Stimulated activated CD8-positive, alpha-beta memory T cell treated with anti-CD3 and anti-CD28 coated beads, Interleukin-15, amount 100 ng/mL, for 24 hours (primary cell): ENCODE results near the gene DUSP8.

Source experiments
- DNase-seq: peaks from one replicate; pipeline ENCODE4 v3.0.0-alpha.2; 2020; ENCODE audit warnings: low read depth

Gene DUSP8

DNA sequence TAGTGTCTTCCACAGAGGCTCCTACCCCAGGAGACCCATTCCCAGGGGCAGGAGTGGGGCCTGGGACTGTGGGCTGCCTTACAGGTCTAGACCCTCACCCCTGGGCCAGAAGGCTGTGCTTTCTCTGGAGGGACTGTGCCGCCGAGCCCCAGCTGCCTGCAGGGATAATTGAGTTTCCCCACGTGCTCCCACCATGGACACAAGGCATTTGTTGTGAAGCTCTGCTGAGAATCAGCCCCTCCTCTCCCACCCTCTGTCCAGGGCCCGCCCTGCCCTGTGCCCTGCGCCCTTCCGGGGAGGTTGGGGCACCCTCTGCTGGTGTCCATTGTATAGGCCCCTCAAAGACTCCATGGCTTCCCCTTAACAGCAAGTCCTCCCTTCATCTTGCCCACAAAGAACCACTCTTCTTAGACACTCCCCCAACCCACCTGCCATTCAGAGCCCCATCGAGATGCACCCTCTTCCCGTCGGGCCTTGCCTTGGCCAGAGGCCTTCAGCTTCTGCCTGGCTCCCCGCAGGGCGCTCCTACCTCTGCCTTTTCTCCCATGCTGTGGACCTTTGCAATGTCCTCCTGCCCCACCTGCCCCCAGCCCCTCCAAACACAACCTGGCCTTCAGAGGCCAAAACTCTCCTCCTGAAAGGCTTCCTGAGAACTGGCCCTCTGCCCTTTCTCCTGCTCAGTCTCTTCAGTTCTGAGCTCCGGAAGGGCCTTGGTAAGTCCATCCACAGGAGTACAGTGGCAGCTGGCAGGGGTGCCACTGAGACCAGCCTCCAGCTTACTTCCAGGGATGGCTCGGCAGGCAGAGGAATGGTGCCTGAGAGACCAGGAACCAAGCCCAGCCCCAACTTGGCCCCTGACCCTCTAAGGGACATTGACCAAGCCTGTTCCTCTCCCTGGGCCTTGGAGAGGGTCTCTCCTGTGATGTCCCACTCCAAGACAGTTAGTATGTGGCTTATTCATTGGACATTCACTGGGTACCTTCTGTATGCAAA is 22.4 kb downstream of the DUSP8 start:
- no peak for DNase-seq

DNA sequence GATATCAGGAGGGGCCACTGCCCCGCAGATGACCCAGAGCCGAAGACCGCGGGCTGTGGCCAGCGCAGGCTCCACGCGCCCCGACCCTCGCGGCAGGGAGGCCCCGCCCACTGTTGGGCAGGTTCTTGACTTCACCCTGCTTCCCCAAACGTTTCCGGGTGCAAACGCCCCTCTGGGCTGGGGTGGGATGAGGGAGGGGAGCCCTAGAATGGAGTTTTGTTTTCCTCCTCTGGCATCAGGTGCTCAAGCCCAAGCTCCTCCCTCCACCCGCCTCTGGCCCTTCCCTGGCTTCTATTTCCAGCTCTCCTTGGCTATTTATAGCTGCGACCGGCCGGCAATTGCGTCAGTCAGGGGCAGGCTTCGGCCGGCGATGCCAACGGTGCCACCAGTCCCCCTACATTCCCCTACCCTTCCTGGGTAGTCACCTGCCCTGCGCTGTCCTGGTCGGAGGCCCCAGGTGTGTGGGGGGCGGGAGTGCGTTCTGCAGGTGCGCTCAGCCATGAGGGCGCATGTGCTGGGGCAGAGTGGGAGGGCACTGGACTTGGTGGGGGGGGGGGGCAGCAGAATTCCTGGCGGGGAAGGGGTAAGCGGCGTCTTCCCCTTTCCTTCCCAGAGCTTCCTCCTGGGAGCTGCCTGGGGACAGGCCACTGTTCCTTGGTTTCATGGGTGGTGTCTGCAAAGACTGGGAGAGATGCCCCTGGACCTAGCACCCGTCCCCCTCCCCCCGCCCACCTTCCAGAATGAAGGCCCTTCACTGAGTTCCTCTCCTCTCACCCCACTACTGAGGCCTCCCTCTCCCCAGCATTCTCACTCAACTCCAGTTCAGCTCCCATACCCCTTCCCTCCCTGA is 23.6 kb downstream of the DUSP8 start:
- no peak for DNase-seq

DNA sequence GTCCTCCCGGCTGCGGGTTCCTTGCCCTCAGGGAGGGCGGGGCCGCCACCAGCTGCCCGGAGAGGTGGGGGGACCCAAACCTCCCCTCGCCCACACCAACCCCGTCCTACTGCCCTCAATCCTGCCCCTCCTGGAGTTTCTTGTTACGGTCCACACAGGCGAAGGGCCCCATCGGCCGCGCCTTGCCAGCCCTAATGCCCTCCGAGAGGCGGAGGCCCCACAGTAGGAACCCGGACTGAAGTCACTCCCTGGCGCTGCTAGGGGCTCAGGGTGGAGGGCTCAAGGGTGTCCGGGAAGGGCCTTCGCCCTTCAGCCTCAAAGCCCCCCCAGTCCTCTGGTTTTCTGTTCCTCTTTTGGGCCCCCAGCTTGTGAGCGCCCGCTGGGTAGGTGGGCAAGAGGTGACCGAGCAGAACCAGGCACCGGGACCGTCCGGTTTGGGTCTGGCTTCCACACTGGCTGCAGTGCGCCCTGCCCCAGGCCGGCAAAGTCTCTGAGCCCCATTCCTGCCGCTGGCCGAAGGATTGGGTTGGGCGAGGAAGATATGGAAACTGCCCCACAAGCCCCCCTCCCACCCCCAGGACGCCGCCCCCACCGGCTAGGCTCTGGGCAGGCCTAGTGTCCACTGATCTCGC is 24.5 kb downstream of the DUSP8 start:
- DNase-seq, result no peak

DNA sequence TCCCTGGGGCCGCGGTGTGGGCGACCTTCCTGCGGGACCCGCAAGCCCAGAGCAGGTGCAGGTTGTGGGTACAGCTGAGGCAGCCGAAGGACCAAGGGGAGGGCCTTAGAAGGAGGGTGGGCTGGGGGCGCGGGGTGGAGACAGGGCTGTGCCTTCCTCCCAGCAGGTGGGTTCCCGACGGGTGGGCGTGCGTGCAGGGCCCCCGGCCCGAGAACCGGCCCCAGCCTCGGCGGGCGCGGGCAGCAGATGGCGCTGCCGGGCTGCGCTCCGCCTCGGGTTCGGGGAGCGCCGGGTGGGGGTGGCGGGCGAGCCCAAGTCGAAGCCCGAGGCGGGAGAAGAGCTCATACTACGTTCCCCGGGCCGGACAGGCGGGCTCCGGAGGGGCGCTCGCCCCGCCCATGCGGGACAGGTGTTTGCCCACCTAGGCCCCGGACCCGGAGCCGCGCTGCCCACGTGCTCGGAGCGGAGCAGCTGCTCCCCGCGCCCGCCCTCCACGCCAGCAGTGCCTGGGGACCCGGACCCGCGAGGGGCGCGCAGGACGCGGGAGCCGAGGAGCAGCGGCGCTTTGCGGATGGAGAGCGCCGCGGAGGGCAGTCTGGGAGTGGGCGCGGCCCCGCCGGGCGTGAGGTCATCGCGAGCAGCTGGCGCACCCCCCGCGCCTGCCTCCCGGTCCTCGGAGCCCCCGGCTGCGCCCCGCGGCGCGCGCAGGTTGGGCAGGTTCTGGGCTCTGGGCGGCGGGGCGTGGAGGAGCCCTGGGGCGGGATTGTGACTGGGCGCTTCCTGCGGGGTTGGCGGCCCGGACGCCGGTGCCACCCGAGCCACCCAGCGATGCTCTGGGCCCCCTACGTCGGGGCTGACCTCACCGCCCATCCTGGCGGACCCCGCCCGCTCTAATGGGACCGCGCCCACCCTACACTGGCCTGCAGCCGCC is 25.3 kb downstream of the DUSP8 start:
- DNase-seq, result no peak

DNA sequence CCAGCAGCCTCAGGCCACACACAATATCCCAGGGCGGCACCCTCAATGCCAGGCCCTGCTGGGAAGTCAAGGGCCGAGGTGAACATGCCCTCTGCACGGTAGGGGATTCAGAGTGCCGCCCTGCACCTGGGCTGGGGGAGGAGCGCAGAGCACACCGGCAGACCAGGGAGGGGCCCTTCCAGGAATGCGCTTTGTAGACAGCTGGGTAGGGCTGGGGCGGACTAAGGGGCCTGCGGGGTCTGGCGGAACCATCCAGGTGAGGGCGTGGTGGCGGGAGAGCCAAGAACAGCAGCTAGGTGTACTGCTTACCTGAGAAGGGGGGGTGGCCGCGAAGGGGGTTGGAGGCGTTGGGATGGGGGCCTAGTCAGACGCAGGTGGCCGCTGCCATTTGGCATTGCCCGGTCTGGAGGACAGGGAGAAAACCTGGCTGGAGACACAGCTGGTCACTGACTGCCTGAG is 26.0 kb downstream of the DUSP8 start:
- DNase-seq, result no peak

DNA sequence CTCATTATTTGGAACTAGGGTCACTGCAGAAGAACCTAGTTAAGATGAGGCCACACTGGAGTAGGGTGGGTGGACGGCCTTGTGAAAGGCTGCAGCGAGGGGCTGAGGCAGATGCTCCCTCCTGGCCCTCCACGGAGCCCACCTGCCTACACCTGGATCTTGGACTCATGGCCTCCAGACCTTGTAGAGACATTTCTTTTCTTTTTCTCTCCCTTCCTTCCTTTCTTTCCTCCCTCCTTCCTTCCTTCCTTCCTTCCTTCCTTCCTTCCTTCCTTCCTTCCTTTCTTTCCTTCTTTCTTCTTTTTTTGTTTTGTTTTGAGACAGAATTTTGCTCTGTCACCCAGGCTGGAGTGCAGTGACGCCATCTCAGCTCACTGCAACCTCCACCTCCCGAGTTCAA is 26.6 kb downstream of the DUSP8 start:
- no peak for DNase-seq

DNA sequence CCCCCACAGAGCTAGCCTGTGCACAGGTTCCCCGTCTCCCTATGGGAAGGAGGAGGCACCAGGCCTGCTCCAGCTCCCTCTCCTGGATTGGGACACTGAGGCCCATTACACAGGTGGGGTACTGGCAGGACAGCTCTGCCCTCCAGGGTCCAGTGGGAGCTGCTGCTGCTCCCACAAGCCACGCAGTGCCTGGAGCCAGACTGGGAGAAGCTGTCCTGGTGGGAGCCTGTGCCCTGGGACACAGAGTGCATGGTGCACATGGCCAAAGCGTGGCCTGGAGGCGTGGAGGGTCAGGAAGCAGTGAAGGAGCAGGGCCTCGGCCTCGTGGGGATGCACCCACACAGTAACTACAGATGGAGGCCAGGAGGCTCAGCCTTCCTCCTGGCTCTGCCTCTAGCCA is 27.5 kb downstream of the DUSP8 start:
- DNase-seq, result no peak

DNA sequence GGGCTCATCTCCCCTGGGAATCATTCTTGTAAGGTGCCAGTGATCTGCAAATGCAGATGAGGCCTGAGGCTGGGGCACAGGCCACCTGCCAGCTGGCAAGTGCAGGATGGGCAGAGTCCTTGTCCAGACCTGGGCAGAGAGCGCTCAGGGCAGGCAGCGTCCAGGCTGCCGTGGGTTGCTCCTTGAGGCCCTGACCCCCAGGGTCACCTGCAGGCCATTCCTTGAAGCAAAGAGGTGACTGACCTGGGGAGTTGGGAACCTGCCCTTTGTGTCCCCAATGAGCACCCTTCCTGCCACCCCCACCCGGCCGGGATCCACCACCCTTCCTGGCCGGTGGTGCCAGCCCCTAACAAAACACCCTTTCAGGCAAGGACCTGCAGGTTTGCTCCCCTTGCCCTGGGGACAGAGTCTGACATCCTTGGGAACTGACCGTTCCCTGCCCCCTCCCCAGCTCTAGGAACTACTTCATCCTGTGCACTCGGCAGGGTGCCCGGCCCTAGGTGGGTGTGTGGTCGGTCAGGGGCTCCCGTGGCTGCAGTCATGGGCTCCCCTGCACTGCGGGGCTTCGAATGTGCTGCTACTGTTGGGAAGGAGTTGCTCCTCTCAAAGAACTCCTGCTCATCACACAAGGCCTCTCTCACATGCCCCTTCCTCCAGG is 28.3 kb downstream of the DUSP8 start:
- no peak for DNase-seq

DNA sequence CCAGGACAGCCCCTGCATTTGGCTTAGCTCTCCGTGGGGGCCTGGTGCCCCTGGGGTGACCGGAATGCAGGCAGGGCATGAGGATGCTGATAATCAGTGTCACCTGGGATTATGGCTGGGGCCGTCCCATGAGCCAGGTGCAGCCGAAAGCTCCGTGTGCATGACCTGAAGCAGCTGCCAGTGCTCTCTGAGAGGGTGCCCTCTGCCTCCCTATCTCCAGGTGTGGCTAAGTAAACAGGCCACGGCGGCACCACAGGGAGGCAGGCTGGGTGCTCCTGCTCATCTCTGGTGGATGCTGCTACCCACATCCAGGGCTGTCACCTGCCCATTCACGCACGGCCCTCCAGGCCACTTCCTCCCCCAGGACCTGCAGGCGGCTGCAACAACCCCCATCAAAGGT is 29.8 kb downstream of the DUSP8 start:
- no peak for DNase-seq

DNA sequence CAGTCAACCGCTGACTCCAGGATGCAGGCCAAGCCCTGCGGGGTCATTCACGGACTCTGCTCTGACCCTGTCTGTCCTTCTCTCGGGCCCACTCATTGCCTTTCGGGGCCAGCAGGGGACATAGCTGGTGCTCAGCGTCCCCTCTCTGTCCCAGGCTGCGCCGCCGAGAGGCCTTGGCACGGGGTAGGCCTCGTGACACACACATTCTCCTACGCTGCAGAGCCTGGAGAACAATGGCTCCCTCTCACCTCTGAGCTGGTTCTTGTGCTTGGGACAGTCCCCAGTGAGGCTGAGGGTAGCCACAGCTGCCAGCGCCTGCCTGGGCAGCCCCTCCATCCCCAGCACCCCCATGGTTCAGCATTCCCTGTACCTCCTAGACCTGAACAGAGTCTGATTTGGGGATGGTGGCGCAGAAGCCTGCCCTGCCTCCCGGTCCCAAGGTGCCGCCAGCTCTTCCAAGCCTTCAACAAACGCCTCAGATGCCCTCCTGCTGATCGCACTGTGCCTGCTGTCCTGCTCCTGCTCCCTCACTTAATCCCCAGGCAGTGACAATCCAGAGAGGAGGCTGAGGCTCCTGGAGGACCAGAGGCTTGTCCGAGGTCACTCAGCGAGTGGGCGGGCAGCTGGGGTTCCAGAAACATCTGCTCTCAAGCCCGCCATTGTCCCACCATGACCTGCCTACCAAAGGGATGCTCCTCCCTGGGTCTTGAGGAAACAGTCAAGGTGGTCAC is 30.4 kb downstream of the DUSP8 start:
- no peak for DNase-seq

DNA sequence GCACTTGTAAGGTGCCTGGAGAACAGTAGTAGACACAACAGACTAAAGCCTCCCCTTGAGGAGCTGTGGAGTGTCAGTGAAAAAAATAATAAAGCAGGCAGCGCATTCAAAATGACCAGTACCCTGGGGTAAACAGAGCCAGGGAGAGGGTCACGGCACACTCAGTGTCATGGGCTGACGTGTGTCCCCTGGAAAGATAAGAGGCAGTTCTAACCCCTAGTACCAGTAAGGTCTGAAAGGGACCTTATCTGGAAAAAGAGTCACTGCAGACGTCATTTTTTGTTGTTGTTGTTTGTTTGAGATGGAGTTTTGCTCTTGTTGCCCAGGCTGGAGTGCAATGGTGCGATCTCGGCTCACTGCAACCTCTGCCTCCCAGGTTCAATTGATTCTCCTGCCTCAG is 32.0 kb downstream of the DUSP8 start:
- no peak for DNase-seq

DNA sequence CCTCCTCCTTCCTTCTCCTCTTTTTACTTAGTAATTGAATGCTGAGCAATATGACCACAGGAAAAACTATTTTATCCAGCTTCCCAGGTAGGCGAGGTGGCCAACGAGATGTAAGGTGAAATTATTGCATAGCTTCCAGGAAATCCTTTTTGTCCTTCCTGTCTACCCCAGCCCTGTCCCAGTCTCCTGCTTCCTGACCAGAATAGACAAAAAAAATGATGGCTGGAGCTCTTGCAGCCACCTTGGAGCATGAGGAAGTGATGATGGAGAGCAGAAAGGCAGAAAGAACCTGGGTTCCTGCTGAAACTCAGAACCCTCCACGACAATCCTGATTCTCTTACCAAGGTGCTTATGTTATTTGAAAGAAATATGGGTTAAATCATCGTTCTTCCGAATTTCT is 33.9 kb downstream of the DUSP8 start:
- DNase-seq, result no peak

DNA sequence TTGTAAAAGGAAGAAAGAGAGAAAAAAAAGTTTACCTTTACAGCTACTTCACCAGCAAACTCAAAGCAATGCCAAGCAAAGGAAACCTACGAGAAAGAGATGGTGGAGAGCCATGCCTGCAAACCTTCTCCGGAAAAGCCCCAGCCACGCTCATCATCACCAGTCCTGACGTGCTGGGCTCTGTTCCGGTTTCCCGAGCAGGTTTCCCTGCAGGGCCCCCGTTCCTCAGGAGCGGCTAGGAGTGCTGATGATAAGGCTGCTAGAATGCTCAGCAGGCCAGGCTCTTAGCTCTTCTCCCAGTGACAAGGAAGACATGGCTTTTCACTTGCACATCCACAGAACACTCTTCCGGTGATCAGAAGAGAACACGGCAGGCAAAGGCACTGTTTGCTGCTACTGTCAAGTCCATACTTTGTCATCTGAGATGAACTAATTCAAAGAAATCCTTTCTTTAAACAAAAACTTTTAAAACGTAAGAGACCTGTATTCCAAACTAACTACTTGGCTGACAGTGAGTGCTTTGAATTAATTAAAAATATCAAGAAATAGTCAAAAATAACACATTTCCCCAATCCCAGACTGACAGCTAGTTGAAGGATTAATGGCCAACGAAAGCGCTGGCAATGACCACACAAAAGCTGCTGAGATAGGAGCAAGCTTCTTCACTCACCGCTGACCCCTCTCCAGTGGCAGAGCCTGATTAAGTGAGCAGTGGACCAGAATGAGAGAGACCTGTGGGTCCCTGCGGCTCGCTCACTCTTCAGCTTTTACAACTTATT is 35.8 kb downstream of the DUSP8 start:
- no peak for DNase-seq

DNA sequence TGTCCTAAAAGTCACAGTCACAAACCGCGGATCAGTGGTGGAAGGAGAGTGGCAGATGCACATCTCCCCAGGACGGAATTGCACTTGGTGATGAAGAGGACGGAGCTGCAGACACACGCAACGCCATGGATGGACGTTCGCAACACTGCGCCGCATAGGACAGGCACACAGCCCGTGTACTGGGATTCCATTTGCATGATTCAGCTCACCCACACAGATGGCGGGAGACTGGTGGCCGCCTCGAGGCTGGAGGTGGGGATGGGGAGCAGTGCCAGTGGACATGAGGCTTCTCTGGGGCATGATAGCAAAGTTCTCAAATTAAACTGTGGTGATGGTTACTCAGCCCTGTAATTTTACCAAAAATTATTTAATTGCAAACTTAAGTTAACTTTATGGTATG is 37.4 kb downstream of the DUSP8 start:
- no peak for DNase-seq

DNA sequence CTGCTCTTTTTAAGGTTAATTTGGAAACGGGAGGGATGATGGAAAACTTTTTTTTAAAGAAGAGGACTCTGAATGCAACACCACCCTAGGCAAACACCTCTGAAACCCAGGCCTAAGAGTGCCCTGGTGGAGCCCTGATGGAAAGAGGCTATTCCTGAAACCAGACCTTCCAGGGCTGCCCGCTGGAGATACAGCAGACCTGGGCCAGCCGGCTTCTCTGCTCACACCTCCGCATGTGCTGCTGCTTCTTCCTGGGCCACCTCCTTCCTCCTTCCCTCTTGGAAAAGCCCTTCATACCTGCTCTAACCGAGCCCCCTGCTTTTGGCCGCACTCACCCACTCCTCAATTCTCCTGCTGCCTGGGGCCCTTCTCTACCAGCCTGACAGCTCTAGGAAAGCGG is 37.9 kb downstream of the DUSP8 start:
- no peak for DNase-seq

DNA sequence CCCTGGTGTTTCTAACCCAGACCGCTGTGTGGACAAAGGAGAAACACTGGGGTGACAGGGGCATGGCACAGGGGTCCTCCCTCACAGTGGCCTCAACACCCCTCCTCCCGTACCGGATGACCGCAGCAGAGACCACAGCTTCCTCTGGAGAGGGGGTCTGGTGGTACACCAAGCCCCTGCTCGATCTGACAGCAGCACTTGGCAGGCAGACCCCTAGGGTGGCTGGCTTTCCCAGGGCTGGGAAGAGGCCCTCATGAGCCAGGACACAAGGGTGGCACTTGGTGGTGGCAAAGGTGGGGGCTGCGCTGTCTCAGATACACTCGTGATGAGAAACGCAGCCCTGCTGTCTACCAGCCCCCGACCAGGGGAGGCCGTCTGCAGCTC is 38.7 kb downstream of the DUSP8 start:
- no peak for DNase-seq

DNA sequence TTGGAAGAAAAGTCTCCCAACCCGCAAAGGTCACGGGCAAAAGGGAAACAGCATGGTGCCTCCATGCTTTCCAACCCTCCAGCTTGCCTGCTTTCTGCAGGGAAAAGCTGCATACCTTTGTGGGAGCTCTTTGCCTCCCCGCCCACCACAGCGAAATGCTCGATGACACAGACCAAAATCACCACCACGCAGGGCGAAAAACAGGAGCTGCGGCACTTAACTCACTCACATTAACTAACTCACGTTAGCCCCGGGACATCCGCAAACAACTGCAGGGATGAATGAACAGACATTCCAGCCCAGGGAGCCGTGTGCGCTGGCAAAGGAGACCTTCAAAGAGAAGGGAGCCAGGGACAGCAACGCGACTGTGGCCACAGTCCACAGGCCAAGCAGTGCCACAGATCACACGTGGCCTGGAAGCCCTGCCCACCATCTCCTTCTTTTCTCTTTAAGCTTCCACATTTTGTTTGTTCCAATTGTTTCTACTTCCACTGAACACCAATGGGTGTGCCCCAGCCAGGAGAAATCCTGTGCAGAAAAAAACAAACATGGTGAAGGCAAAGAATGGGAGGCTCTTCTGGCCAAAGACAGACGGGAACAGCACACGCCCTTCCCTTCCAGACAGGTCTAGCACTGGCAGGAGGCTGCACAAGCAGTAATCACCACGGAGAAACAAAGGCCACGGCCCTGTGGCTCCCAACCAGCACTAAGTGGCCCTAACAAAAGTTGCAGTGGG is 39.3 kb downstream of the DUSP8 start:
- no peak for DNase-seq

DNA sequence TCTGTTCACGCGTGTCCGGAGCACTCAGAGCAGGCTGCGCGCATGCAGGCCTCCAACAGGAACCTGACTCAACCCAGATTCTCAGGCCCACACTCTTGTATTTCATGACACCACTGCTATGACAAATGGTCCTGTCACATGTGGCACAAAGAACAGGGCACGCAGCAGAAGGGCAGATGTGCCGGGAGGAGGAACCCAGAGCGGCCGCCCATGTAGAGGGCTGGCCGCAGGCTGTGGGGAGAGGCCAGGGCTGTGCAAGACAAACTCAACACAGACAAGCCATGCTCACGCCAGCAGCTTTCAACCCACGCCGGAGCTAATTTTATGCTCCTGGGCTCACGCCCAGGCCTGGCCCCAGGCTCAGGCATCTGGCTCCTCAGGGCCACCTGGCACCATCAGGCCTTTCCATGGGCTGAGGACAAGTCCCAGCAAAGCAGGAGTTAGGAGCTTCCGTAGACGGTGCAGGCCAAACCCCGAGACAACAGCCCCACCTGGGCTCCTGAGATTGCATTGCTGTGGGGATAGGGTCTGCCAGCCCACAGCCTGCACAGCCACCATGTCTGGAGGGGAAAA is 40.0 kb downstream of the DUSP8 start:
- DNase-seq, result no peak
